RWPE1 (cell line): ENCODE results near the gene HNRNPC.

ENCODE experiments used
- CTCF ChIA-PET: fragments of 350-600 bp; sonication (Branson Sonifier 250); formaldehyde crosslinking; extraction: SDS; loops from one replicate; lab custom pipeline; 2021; lab: Yijun Ruan, JAX
- POLR2A ChIA-PET: fragments of 400-600 bp; formaldehyde crosslinking; extraction: SDS; loops from one replicate; lab custom pipeline; 2020; ENCODE audit warnings: antibody characterized with exemption; ENCODE audit not compliant: low non-redundant PET; lab: Yijun Ruan, JAX
- DNase-seq: peaks from one replicate; pipeline ENCODE4 v3.0.0; 2012; ENCODE audit warnings: low spot score
- H3K27ac ChIP-seq: fragments of 450-650 bp; 2 replicates; pipeline ENCODE4 v1.5.1; 2017
- TF ChIP-seq, protein P1 (sequence below): fragments of 450-650 bp; conservative IDR thresholded peaks from 2 replicates; pipeline ENCODE4 v1.5.1; 2017; ENCODE audit warnings: low read depth, mild to moderate bottlenecking

Gene HNRNPC

DNA sequence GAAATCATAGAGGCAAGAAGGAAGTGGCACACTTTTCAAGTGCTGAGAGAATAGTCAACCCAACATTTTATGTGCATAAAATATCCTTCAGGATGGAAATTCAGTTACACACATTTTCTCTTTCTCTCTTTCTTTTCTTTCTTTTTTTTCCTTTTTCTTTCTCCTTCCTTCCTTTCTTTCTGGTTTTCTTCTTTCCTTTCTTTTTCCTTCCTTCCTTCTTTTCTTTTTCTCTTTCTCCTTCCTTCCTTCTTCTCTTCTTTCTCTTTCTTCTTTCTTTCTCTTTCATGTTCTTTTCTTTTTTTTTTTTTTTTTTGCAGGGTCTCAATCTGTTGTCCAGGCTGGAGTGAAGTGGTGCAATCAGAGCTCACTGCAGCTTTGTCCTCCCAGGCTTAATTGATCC is 74.6 kb downstream of the HNRNPC start:
- no peak for DNase-seq
- TF ChIP-seq, protein P1, sequence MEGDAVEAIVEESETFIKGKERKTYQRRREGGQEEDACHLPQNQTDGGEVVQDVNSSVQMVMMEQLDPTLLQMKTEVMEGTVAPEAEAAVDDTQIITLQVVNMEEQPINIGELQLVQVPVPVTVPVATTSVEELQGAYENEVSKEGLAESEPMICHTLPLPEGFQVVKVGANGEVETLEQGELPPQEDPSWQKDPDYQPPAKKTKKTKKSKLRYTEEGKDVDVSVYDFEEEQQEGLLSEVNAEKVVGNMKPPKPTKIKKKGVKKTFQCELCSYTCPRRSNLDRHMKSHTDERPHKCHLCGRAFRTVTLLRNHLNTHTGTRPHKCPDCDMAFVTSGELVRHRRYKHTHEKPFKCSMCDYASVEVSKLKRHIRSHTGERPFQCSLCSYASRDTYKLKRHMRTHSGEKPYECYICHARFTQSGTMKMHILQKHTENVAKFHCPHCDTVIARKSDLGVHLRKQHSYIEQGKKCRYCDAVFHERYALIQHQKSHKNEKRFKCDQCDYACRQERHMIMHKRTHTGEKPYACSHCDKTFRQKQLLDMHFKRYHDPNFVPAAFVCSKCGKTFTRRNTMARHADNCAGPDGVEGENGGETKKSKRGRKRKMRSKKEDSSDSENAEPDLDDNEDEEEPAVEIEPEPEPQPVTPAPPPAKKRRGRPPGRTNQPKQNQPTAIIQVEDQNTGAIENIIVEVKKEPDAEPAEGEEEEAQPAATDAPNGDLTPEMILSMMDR: no peak
- CTCF ChIA-PET: interaction anchor here (0.6 kb wide), 1 partner anchor 355 kb away, joined by 3 read pairs; no protein-coding TSS in a partner anchor
- POLR2A ChIA-PET: no interaction called here
- no peak overlapping the region for H3K27ac ChIP-seq

DNA sequence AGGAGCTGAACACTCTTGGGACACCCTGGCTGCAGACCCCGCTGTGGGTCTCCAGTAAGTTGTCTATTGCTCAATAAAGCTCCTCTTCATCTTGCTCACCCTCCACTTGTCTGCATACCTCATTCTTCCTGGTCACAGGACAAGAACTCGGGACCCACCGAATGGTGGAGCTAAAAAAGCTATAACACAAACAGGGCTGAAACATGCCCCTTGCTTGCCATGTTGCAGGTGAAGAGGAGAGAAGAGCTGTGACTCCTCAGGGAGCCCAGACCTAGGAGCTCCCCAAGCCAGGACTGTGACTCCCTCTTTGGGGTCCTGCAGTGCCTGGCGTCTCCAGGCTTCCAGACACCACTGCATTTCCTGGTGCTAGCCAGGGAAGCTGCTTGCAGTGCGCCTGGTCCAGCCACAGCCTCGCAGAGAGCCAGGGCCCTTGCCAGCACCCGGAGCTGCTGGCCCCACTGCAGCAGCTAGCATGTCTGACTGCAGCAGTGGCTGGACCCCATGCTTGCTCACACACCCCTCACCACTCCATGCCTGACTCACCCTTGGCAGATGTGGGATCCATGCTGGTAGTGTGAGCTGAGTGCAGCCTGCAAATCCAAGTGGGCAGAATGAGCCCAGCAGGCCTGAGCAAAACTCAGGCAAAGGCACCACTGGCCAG is 76.2 kb downstream of the HNRNPC start:
- TF ChIP-seq, protein P1: no peak
- ChIA-PET POLR2A (no interaction called here), CTCF (interaction anchor here (0.6 kb wide), 1 partner anchor 56 kb away, joined by 3 read pairs; no protein-coding TSS in a partner anchor)
- no peak overlapping the region for H3K27ac ChIP-seq
- no peak for DNase-seq

DNA sequence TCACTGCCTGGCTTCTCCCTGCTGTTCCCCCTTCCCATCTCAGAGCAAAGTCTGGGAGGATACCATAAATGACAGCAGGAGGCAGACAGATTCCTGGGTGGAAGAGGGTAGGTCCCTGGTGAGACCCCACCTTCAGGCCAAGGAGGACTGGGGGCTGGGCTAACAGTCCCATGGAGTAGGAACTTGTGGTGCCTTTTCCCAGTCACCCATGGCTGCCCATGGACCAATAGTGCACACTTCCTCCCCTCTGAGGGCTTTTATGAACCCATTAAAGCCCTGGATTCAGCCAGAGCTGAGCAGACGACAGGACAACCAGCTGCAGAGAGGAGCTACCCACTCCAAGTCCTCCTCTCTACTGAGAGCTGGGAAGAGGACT is 76.8 kb downstream of the HNRNPC start:
- DNase-seq: no peak
- no peak overlapping the region for H3K27ac ChIP-seq
- ChIA-PET CTCF (no interaction called here), POLR2A (no interaction called here)
- TF ChIP-seq, protein P1: no peak

DNA sequence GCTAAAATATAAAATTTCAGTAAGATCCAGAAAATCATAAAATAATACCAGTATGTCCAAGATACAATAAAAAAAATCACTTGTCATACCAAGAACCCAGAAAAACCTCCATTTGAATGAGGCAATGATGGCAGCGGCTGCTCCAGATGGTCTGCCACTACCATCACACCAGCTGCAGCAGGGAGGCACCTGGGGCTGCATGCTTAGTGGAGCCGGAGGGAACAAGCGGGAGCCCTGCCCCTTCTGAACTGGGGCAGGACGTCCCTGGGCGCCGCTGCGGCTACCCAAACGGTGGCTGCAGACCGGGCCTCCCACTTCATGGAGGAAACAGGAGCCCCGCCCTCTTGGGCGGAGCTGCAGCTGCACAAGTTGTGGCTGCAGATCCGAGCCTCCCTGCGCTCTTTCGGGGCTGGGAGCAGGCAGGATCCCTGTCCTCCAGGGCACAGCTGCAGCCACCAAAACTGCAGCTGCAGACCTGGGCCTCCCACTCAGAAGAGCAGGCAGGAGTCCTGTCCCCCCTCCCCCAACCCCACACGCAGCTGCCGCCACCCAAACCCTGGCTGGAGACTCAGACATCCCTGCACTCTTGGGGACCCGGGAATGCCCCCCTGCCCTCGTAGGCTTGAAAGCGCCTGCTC is 77.3 kb downstream of the HNRNPC start:
- no peak for DNase-seq
- ChIA-PET POLR2A (no interaction called here), CTCF (no interaction called here)
- H3K27ac ChIP-seq: no peak overlapping the region
- TF ChIP-seq, protein P1: no peak

DNA sequence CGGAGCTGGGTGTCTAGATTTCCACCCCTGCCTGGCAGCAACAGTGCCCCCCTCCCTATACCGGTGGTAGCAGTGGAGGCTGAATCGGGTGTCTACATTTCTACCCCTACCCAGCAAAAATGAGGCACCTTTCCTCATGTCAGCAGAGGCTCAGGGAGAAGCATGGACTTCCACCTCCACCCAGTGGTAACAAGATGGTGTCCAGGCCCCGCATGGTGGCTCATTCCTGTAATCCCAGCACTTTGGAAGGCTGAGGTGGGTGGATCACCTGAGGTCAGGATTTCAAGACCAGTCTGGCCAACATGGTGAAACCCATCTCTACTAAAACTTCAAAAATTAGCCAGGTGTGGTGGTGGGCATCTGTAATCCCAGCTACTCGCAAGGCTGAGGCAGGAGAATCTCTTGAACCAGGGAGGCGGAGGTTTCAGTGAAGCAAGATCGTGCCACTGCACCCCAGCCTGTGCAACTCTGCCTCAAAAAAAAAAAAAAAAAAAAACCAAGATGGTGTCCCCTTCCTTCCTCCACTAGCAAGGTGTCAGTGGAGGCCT is 77.9 kb downstream of the HNRNPC start:
- no peak overlapping the region for H3K27ac ChIP-seq
- TF ChIP-seq, protein P1: no peak
- no peak for DNase-seq
- CTCF ChIA-PET: interaction anchor here (0.6 kb wide), 1 partner anchor 23 kb away, joined by 3 read pairs; no protein-coding TSS in a partner anchor
- POLR2A ChIA-PET: no interaction called here

DNA sequence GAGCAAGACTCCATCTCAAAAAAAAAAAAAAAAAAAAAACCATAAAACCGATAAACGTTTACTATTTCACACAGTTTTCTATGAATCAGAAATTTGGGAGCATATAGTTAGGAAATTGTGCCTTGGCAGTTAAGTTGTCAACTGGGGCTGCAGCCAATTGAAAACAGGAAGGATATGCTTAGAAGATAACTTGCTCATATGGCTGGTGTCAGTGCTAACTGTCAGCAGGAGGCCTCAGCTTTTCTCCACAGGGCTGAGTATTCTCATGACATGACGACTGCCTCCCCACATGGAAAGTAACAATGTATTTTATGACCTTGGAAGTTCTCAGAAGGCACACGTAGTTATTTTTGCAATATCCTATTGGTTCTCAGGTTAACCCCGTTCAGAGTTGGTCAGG is 83.8 kb downstream of the HNRNPC start:
- no peak overlapping the region for H3K27ac ChIP-seq
- POLR2A ChIA-PET: no interaction called here
- CTCF ChIA-PET: no interaction called here
- no peak for DNase-seq
- TF ChIP-seq, protein P1: no peak
